ENCODE measurements around the gene WBP1L.
"Not testable (repeated sequence)": the region's sequence is repeated elsewhere in the genome, so short reads cannot be mapped to it uniquely, and the experiment has no call there.

The WBP1L gene

GRCh38 chr10:102745157-102745556 lies 1.4 kb downstream of the WBP1L start:
- H3K27me3 ChIP-seq (ENCODE audit: insufficient read depth, insufficient read length): no peaks in the 10 kb centered on the region
- no peak for DNase-seq (ENCODE audit: low read depth, low spot score)
- no peak overlapping the region for H3K4me3 ChIP-seq (ENCODE audit: insufficient read length, low read depth)
- H3K9ac ChIP-seq (ENCODE audit: insufficient read length, low read depth): no peak overlapping the region
- no peaks in the 10 kb centered on the region for H3K36me3 ChIP-seq (ENCODE audit: insufficient read depth, insufficient read length, low read length)
- no peaks in the 10 kb centered on the region for H3K4me1 ChIP-seq (ENCODE audit: insufficient read depth, insufficient read length)
- TF ChIP-seq SUZ12 (IDR thresholded peaks at IDR 0.05; ENCODE audit: extremely low read depth, insufficient read depth, insufficient read length) (no peak), ZNF274 (IDR thresholded peaks at IDR 0.05; ENCODE audit: low read depth, low read length) (no peak), YY1 (IDR thresholded peaks at IDR 0.05; ENCODE audit: insufficient read depth, insufficient read length) (no peak)
- H3K9me3 ChIP-seq (ENCODE audit: insufficient read depth, low read length): no peaks in the 10 kb centered on the region

- Histone ChIP-seq H3K4me3 (ENCODE audit: insufficient read length, low read depth) (no peak overlapping the region), H3K9me3 (ENCODE audit: insufficient read depth, low read length) (no peaks in the 10 kb centered on the region; the same call in 1 of the 2 replicates), H3K4me1 (ENCODE audit: insufficient read depth, insufficient read length) (peaks cover 2% of the 10 kb centered on the region), H3K9ac (ENCODE audit: insufficient read length, low read depth) (no peak overlapping the region), H3K27me3 (ENCODE audit: insufficient read depth, insufficient read length) (no peaks in the 10 kb centered on the region), H3K36me3 (ENCODE audit: insufficient read depth, insufficient read length, low read length) (no peaks in the 10 kb centered on the region)
- no peak for TF ChIP-seq SUZ12 (IDR thresholded peaks at IDR 0.05; ENCODE audit: extremely low read depth, insufficient read depth, insufficient read length)
- TF ChIP-seq ZNF274 (IDR thresholded peaks at IDR 0.05; ENCODE audit: low read depth, low read length): no peak
- no peak for TF ChIP-seq YY1 (IDR thresholded peaks at IDR 0.05; ENCODE audit: insufficient read depth, insufficient read length)
- DNase-seq (ENCODE audit: low read depth, low spot score): no peak
These were observed 8.7 kb downstream of the WBP1L start for GRCh38 chr10:102752266-102752930.

- H3K9ac ChIP-seq (ENCODE audit: insufficient read length, low read depth): no peak overlapping the region
- no peaks in the 10 kb centered on the region; the same call in 1 of the 2 replicates for H3K9me3 ChIP-seq (ENCODE audit: insufficient read depth, low read length)
- no peak for DNase-seq (ENCODE audit: low read depth, low spot score)
- TF ChIP-seq ZNF274 (IDR thresholded peaks at IDR 0.05; ENCODE audit: low read depth, low read length): no peak
- TF ChIP-seq SUZ12 (IDR thresholded peaks at IDR 0.05; ENCODE audit: extremely low read depth, insufficient read depth, insufficient read length): no peak
- no peak for TF ChIP-seq YY1 (IDR thresholded peaks at IDR 0.05; ENCODE audit: insufficient read depth, insufficient read length)
- H3K4me1 ChIP-seq (ENCODE audit: insufficient read depth, insufficient read length): peaks cover 2% of the 10 kb centered on the region
- no peaks in the 10 kb centered on the region for H3K27me3 ChIP-seq (ENCODE audit: insufficient read depth, insufficient read length)
- H3K4me3 ChIP-seq (ENCODE audit: insufficient read length, low read depth): no peak overlapping the region
- no peaks in the 10 kb centered on the region for H3K36me3 ChIP-seq (ENCODE audit: insufficient read depth, insufficient read length, low read length)
These were observed 9.4 kb downstream of the WBP1L start for GRCh38 chr10:102752934-102753664.

- no peaks in the 10 kb centered on the region; the same call in 1 of the 2 replicates for H3K9me3 ChIP-seq (ENCODE audit: insufficient read depth, low read length)
- no peak overlapping the region for H3K4me3 ChIP-seq (ENCODE audit: insufficient read length, low read depth)
- H3K27me3 ChIP-seq (ENCODE audit: insufficient read depth, insufficient read length): no peaks in the 10 kb centered on the region
- TF ChIP-seq ZNF274 (IDR thresholded peaks at IDR 0.05; ENCODE audit: low read depth, low read length) (no peak), YY1 (IDR thresholded peaks at IDR 0.05; ENCODE audit: insufficient read depth, insufficient read length) (no peak), SUZ12 (IDR thresholded peaks at IDR 0.05; ENCODE audit: extremely low read depth, insufficient read depth, insufficient read length) (no peak)
- no peak overlapping the region for H3K9ac ChIP-seq (ENCODE audit: insufficient read length, low read depth)
- peaks cover 2% of the 10 kb centered on the region for H3K4me1 ChIP-seq (ENCODE audit: insufficient read depth, insufficient read length)
- no peaks in the 10 kb centered on the region for H3K36me3 ChIP-seq (ENCODE audit: insufficient read depth, insufficient read length, low read length)
- DNase-seq (ENCODE audit: low read depth, low spot score): no peak
These were observed 10.0 kb downstream of the WBP1L start for GRCh38 chr10:102753718-102754117.

- TF ChIP-seq ZNF274 (IDR thresholded peaks at IDR 0.05; ENCODE audit: low read depth, low read length): no peak
- Histone ChIP-seq H3K4me3 (ENCODE audit: insufficient read length, low read depth) (no peak overlapping the region), H3K36me3 (ENCODE audit: insufficient read depth, insufficient read length, low read length) (no peaks in the 10 kb centered on the region)
These were observed 13.6 kb downstream of the WBP1L start for GRCh38 chr10:102757323-102757722.

GRCh38 chr10:102758240-102758932 lies 14.6 kb downstream of the WBP1L start:
- H3K4me1 ChIP-seq (ENCODE audit: insufficient read depth, insufficient read length): peaks cover 2% of the 10 kb centered on the region
- no peaks in the 10 kb centered on the region for H3K27me3 ChIP-seq (ENCODE audit: insufficient read depth, insufficient read length)
- H3K36me3 ChIP-seq (ENCODE audit: insufficient read depth, insufficient read length, low read length): no peaks in the 10 kb centered on the region
- no peak overlapping the region for H3K9ac ChIP-seq (ENCODE audit: insufficient read length, low read depth)
- no peak overlapping the region for H3K4me3 ChIP-seq (ENCODE audit: insufficient read length, low read depth)
- no peaks in the 10 kb centered on the region for H3K9me3 ChIP-seq (ENCODE audit: insufficient read depth, low read length)
- TF ChIP-seq YY1 (IDR thresholded peaks at IDR 0.05; ENCODE audit: insufficient read depth, insufficient read length) (no peak), SUZ12 (IDR thresholded peaks at IDR 0.05; ENCODE audit: extremely low read depth, insufficient read depth, insufficient read length) (no peak), ZNF274 (IDR thresholded peaks at IDR 0.05; ENCODE audit: low read depth, low read length) (no peak)
- no peak for DNase-seq (ENCODE audit: low read depth, low spot score)

More at GRCh38 chr10:102757323-102757722, 13.6 kb downstream of the WBP1L start:
- Histone ChIP-seq H3K9me3 (ENCODE audit: insufficient read depth, low read length) (no peaks in the 10 kb centered on the region; the same call in 1 of the 2 replicates), H3K9ac (ENCODE audit: insufficient read length, low read depth) (no peak overlapping the region), H3K27me3 (ENCODE audit: insufficient read depth, insufficient read length) (no peaks in the 10 kb centered on the region), H3K4me1 (ENCODE audit: insufficient read depth, insufficient read length) (peaks cover 2% of the 10 kb centered on the region)
- DNase-seq (ENCODE audit: low read depth, low spot score): no peak

GRCh38 chr10:102758933-102759262 lies 15.2 kb downstream of the WBP1L start:
- not testable (repeated sequence) for H3K9me3 ChIP-seq (ENCODE audit: insufficient read depth, low read length)

More at GRCh38 chr10:102758933-102759262, 15.2 kb downstream of the WBP1L start:
- not testable (repeated sequence) for H3K36me3 ChIP-seq (ENCODE audit: insufficient read depth, insufficient read length, low read length); DNase-seq (ENCODE audit: low read depth, low spot score); H3K4me3 ChIP-seq (ENCODE audit: insufficient read length, low read depth); H3K4me1 ChIP-seq (ENCODE audit: insufficient read depth, insufficient read length); H3K9ac ChIP-seq (ENCODE audit: insufficient read length, low read depth); H3K27me3 ChIP-seq (ENCODE audit: insufficient read depth, insufficient read length)

Measured in NT2/D1 (cell line).